ENCODE results near the gene DNAJC16.

- TF ChIP-seq SIN3A (IDR thresholded peaks at IDR 0.05; ENCODE audit: borderline replicate concordance in 2 of 2, control insufficient read depth in 1 of 2, low read depth in 2 of 2, low read length in 2 of 2) (no peak), ATF1 (CRISPR knock-in tag; IDR thresholded peaks at IDR 0.05) (no peak), ATF1 (tag; IDR thresholded peaks at IDR 0.05) (no peak), ZMIZ1 (IDR thresholded peaks at IDR 0.05; ENCODE audit: low read depth in 2 of 2, low read length in 2 of 2) (no peak), TAF1 (IDR thresholded peaks at IDR 0.05; ENCODE audit: control insufficient read depth, extremely low read depth, insufficient read depth, low read length, severe bottlenecking) (no peak), CTCF (IDR thresholded peaks at IDR 0.05 in 2 of 3, conservative IDR thresholded peaks at IDR 0.05 in 1 of 3; ENCODE audit: insufficient read depth in 2 of 3, low read depth in 1 of 3, low read length in 3 of 3) (no peak), RBBP5 (IDR thresholded peaks at IDR 0.05; ENCODE audit: borderline replicate concordance, insufficient read depth, low read length, poor library complexity, severe bottlenecking) (no peak)
Observed at GRCh38 chr1:15624133-15624714, 97.6 kb downstream of the DNAJC16 start.

Data from K562 (cell line).